ENCODE data around the gene ADAM10.

DNA sequence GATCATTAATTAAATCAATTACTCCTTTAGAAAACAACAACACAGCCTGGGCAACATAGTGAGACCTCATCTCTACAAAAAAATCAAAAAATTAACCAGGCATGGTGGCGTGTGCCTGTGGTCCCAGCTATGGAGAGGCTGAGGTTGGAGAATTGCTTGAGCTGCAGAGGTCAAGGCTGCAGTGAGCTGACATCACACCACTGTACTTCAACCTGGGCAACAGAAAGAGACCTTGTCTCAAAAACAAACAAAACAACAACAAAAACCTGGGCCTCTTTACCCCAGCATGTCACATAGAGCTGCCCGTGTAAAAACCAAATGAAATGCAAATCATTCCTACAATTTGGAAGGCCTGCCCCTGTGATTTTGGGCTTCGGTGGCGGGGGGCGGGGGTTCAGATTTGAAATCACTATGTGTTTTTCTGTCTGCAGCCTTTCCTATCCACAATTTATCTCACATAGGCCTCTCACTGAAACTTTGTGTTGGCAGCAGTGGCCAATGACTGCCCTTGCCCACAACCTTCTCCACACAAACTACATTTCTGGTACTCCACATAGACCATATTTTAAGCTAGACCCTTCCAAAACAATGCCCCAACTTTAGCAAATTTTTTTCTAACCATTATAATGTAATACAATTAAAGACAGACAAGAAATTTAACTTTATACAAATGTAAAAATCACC is 6.5 kb downstream of the ADAM10 start:
- no peak for TF ChIP-seq CTCF (conservative IDR thresholded peaks at IDR 0.05; ENCODE audit: low read depth, low read length)
- no peak for TF ChIP-seq EZH2 (IDR thresholded peaks at IDR 0.05; ENCODE audit: low read length, unreplicated experiment)
- no peak for TF ChIP-seq EZH2phosphoT487 (IDR thresholded peaks at IDR 0.05; ENCODE audit: borderline replicate concordance, low read length)

Measured in PC-3 (cell line).